Parathyroid adenoma (tissue), 2 donors: ENCODE data around the gene GABRD.
A peak's percentile ranks its signal among the peaks of the same experiment; 100 is the strongest.

Experiments used
- H2AFZ ChIP-seq: fragments of 300-600 bp; sonication (generic); one replicate; pipeline ENCODE4 v1.7.0; 2017; ENCODE audit warnings: antibody characterized with exemption, mild to moderate bottlenecking
- H3K27ac ChIP-seq: fragments of 300-600 bp; sonication (generic); one replicate; pipeline ENCODE4 v1.7.0; 2017
- H3K27me3 ChIP-seq: fragments of 300-600 bp; sonication (generic); one replicate; pipeline ENCODE4 v1.7.0; 2017; ENCODE audit warnings: low read length; ENCODE audit not compliant: control insufficient read depth, insufficient read depth
- H3K36me3 ChIP-seq: fragments of 300-600 bp; sonication (generic); one replicate; pipeline ENCODE4 v1.7.0; 2017; ENCODE audit warnings: low read length; ENCODE audit not compliant: control insufficient read depth, insufficient read depth
- H3K4me1 ChIP-seq: fragments of 300-600 bp; sonication (generic); one replicate; pipeline ENCODE4 v1.7.0; 2017; ENCODE audit warnings: control low read depth
- H3K4me2 ChIP-seq: fragments of 300-600 bp; sonication (generic); one replicate; pipeline ENCODE4 v1.7.0; 2017; ENCODE audit warnings: low read length
- H3K4me3 ChIP-seq: fragments of 300-600 bp; sonication (generic); one replicate; pipeline ENCODE4 v1.7.0; 2017; ENCODE audit warnings: low read depth, low read length
- H3K79me2 ChIP-seq: fragments of 300-600 bp; sonication (generic); one replicate; pipeline ENCODE4 v1.7.0; 2017; ENCODE audit warnings: control low read depth
- H3K9ac ChIP-seq: fragments of 300-600 bp; sonication (generic); one replicate; pipeline ENCODE4 v1.7.0; 2017; ENCODE audit warnings: mild to moderate bottlenecking
- H3K9me3 ChIP-seq: fragments of 300-600 bp; sonication (generic); one replicate; pipeline ENCODE4 v1.7.0; 2017; ENCODE audit warnings: low read length; ENCODE audit not compliant: control insufficient read depth
- TF ChIP-seq, protein P1 (sequence below): fragments of 300-600 bp; sonication (generic); IDR thresholded peaks from one replicate; pipeline ENCODE4 v1.7.0; 2017; ENCODE audit warnings: antibody characterized with exemption, mild to moderate bottlenecking
- donor health status: primary hyperparathyroidism.

Gene GABRD

DNA sequence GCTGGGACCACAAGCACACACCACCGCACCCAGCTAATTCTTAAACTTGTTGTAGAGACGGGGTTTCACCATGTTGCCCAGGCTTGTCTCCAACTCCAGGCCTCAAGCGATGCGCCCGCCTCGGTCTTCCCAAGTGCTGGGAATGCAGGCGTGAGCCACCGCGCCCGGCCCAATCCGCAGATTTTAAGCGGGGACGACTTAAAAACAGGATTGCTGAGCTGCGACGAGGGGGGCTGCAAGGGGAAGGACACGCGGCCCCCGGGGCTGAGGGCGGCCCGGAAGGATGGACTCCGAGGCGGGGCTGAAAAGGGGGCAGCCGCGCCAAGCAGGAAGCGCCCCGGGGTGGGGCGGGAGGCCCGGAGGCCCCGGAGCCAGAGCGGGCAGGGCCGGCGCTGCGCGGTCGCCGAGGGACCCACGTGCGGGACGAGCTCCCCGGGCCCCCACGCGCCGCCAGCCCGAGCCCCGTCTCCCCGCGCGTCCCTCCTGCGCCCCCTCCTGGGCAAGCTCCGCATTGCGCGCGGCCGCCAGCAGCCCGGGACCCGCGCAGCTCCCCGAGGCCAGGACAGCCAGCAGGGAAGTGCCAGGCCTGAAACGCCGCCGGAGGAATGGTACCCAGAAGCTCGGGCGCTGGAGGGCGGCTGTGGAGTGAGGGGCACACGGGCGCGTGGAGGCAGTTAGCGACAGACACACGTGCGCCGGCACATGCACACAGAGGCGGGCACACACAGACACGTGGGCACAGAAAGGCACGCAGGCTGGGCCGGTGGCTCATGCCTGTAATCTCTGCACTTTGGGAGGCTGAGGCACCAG is 25.6 kb downstream of the GABRD start:
- H3K27me3 ChIP-seq: no peaks in the 10 kb centered on the region
- peak overlapping the region; percentile 46 for H2AFZ ChIP-seq
- TF ChIP-seq, protein P1, sequence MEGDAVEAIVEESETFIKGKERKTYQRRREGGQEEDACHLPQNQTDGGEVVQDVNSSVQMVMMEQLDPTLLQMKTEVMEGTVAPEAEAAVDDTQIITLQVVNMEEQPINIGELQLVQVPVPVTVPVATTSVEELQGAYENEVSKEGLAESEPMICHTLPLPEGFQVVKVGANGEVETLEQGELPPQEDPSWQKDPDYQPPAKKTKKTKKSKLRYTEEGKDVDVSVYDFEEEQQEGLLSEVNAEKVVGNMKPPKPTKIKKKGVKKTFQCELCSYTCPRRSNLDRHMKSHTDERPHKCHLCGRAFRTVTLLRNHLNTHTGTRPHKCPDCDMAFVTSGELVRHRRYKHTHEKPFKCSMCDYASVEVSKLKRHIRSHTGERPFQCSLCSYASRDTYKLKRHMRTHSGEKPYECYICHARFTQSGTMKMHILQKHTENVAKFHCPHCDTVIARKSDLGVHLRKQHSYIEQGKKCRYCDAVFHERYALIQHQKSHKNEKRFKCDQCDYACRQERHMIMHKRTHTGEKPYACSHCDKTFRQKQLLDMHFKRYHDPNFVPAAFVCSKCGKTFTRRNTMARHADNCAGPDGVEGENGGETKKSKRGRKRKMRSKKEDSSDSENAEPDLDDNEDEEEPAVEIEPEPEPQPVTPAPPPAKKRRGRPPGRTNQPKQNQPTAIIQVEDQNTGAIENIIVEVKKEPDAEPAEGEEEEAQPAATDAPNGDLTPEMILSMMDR: peak; percentile 48
- no peak overlapping the region for H3K27ac ChIP-seq
- peak overlapping the region; percentile 56 for H3K4me2 ChIP-seq
- no peaks in the 10 kb centered on the region for H3K36me3 ChIP-seq
- H3K4me3 ChIP-seq: no peak overlapping the region
- H3K79me2 ChIP-seq: no peaks in the 10 kb centered on the region
- H3K9ac ChIP-seq: no peak overlapping the region
- no peaks in the 10 kb centered on the region for H3K4me1 ChIP-seq
- H3K9me3 ChIP-seq: no peaks in the 10 kb centered on the region

- H3K27ac ChIP-seq: no peak overlapping the region
- H3K9me3 ChIP-seq: no peaks in the 10 kb centered on the region
- no peaks in the 10 kb centered on the region for H3K4me1 ChIP-seq
- no peaks in the 10 kb centered on the region for H3K79me2 ChIP-seq
- H3K4me2 ChIP-seq: no peak overlapping the region
- no peaks in the 10 kb centered on the region for H3K27me3 ChIP-seq
- H2AFZ ChIP-seq: no peak overlapping the region
- H3K9ac ChIP-seq: no peak overlapping the region
- H3K4me3 ChIP-seq: no peak overlapping the region
- H3K36me3 ChIP-seq: no peaks in the 10 kb centered on the region
- TF ChIP-seq, protein P1: no peak
Measured at GRCh38 chr1:2045468-2046173, 26.5 kb downstream of the GABRD start.

DNA sequence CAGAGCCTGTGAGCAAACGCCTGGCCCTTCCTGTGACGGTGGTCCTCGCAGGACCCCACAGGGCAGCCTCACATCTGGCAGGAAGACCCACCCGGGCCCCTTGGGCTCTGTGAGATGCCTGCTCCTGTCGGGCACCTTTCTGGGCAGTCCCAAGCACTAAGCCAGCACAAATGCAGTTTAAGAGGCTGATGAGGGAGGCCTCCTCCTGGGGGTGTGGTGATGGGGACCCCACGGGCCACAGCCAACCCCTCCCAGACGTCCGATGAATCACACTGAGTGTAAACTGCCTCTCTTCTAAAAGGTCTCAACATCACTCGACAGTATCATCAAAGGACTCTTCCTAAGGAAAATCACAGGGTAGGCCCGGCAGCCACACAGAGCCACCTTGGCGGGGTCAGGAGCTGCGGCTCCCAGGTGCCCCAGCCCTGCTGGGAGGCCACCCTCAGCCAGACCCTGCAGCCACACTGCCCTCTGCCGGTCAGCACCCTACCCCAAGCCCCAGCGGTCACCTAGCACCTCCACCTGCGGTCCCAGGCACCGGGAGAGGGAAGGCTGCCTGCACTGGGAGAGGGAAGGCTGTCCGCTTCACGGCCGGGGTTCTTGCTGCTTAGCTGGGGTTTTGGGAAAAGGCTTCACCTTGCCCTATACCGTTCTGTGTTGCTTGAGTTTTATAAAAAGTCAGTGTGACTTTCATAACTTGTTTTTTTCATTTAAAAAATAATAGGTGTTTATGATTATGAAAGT is 27.2 kb downstream of the GABRD start:
- no peak overlapping the region for H3K9ac ChIP-seq
- TF ChIP-seq, protein P1: peak; percentile 37
- H3K79me2 ChIP-seq: no peaks in the 10 kb centered on the region
- H3K27ac ChIP-seq: no peak overlapping the region
- no peak overlapping the region for H2AFZ ChIP-seq
- H3K27me3 ChIP-seq: no peaks in the 10 kb centered on the region
- H3K36me3 ChIP-seq: no peaks in the 10 kb centered on the region
- H3K4me2 ChIP-seq: no peak overlapping the region
- H3K4me3 ChIP-seq: no peak overlapping the region
- H3K9me3 ChIP-seq: no peaks in the 10 kb centered on the region
- H3K4me1 ChIP-seq: no peaks in the 10 kb centered on the region

DNA sequence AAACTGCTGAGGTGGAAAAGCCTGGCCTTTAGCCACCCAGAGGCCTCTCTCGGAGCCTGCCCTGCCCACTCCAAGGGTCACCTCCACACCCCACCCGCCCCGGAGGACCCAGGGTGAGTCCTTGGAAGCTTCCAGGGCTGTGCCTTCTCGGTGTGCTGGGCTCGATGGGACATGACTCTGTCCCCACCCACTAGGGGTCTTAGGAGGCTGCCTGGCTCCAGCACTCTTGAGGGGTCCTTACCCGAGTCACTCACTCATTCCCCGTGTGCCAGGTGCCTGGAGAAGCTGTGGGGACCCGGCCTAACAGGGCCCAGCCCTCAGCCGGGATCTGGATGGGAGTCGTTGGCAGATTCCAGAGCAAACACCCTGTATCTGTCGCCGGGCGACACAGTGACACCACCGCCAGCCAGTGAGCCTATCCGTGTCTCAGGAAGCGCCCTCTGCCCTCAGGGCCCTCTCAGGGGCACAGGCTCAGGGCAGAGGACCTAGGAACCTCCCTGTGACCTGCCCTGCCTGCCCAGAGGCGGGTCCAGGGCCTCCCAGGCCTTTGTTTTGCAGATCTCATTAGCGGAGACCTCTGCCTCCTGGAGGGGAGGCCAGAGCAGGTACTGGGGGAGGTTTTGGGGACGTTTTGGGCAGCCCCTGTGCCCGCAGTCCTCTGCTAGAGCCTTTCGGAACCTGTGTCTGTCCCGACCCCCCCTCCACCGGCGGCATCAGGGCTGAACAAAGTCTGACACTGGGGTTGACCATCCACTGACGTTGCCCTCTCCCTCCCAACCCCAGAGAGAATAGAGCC is 28.0 kb downstream of the GABRD start:
- Histone ChIP-seq H3K9ac (no peak overlapping the region), H3K4me2 (no peak overlapping the region), H3K9me3 (no peaks in the 10 kb centered on the region), H3K27ac (no peak overlapping the region), H3K36me3 (no peaks in the 10 kb centered on the region), H3K4me1 (no peaks in the 10 kb centered on the region), H3K79me2 (no peaks in the 10 kb centered on the region), H3K4me3 (no peak overlapping the region), H2AFZ (no peak overlapping the region), H3K27me3 (no peaks in the 10 kb centered on the region)
- TF ChIP-seq, protein P1: no peak
